ENCODE measurements around the gene CDH13. TPM values are rescaled to one million over a fixed set of nuclear protein-coding genes. Genes with fewer than 3 reads are reported as not detected.

The CDH13 gene
- polyA plus RNA-seq, 2 of the 4 experiments (the other 2 are of a cell fraction), result not detected

DNA sequence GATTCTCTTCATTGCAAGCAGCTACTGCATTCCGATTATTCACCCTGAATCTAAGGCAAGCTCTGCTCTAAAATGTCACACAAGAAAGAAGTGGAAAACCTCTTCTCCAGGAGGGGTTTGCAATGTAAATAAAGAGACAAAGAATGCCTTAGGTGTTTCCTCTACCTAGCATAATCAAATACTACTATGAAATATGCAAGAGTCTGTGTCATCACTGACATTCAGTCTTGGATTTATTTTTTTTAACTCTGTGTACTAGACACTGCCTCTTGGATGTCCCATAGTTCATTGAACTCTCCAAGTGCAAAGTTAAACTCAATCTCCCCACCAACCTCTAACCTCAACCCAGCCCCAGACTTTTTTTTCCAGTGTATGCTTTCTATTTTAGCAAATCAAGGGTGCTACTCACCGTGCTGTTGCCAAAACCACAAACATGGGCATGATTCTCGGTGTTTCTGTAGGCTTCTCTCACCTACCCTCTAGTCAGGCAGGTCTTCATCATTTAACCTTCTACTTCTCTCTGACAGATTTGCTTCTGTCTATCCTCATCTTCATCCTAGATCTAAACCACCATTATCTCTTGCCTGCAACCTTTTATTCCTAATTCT lies 329.1 kb downstream of the CDH13 start:
- Histone ChIP-seq H3K4me1 (no peaks in the 10 kb centered on the region), H3K27ac (no peak overlapping the region), H3K9me3 (no peaks in the 10 kb centered on the region), H3K4me2 (no peak overlapping the region), H3K4me3 (no peak overlapping the region)
- ChIA-PET CTCF (no interaction called here), POLR2A (no interaction called here)
- FAIRE-seq (no peak), DNase-seq (ENCODE audit: low read depth in 1 of 2, low spot score in 1 of 2) (no peak), ATAC-seq (no peak)
- TF ChIP-seq USF2 (IDR thresholded peaks at IDR 0.05), result no peak
- TF ChIP-seq SREBF2 (IDR thresholded peaks at IDR 0.05), result no peak
- no peak for TF ChIP-seq ZC3H11A (IDR thresholded peaks at IDR 0.05)
- 3% methylated on average over 3 of the region's 3 CpGs for WGBS (ENCODE audit: missing lambda C conversion rate)

DNA sequence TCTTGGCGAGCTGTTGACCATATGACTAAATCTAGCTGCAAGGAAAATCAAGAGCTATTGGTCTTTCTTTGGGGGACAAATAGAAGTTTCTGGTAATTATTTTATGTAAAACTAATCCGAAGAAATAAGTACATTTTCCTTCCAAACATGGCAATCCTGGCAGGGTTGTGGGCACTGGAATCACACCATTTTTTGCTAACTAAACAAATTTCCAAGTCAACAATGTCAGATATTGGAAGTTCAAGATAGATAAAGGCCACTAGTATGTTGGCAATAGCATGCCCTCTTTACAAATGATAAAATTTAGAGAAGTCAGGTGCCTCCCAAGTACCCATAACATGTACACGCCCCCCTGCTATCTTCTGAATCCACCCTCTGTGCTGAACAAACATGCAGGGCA lies 330.4 kb downstream of the CDH13 start:
- Histone ChIP-seq H3K4me3 (no peak overlapping the region), H3K4me1 (no peaks in the 10 kb centered on the region), H3K9me3 (no peaks in the 10 kb centered on the region), H3K27ac (no peak overlapping the region), H3K4me2 (no peak overlapping the region)
- CTCF ChIA-PET, result no interaction called here
- TF ChIP-seq MAFK (IDR thresholded peaks at IDR 0.05; ENCODE audit: partially characterized antibody) (peak; percentile 41), ZC3H11A (IDR thresholded peaks at IDR 0.05) (no peak), FOSB (CRISPR knock-in tag; IDR thresholded peaks at IDR 0.05) (no peak), MYC (IDR thresholded peaks at IDR 0.05; ENCODE audit: borderline replicate concordance, low read length) (no peak)
- ATAC-seq, result no peak
- no peak for FAIRE-seq
- POLR2A ChIA-PET, result no interaction called here
- no peak for DNase-seq (ENCODE audit: low read depth in 1 of 2, low spot score in 1 of 2)
- 2% methylated on average over 3 of the region's 3 CpGs for WGBS (ENCODE audit: missing lambda C conversion rate)

- no peak for TF ChIP-seq HDAC2 (IDR thresholded peaks at IDR 0.05)
- no peak for TF ChIP-seq HOXA7 (CRISPR knock-in tag; IDR thresholded peaks at IDR 0.05)
- no peak for TF ChIP-seq FOXS1 (CRISPR knock-in tag; IDR thresholded peaks at IDR 0.05)
- TF ChIP-seq SREBF2 (IDR thresholded peaks at IDR 0.05), result no peak
- TF ChIP-seq CHD4 (IDR thresholded peaks at IDR 0.05; ENCODE audit: borderline replicate concordance), result no peak
- no peak for TF ChIP-seq EP300 (IDR thresholded peaks at IDR 0.05)
- no peak overlapping the region for H3K27ac ChIP-seq
- POLR2A ChIA-PET, result no interaction called here
- H3K9me3 ChIP-seq, result no peaks in the 10 kb centered on the region
- H3K4me2 ChIP-seq, result no peak overlapping the region
- DNase-seq (ENCODE audit: low read depth in 1 of 2, low spot score in 1 of 2) (no peak), FAIRE-seq (no peak), ATAC-seq (no peak)
- H3K4me1 ChIP-seq, result no peaks in the 10 kb centered on the region
- no peak overlapping the region for H3K4me3 ChIP-seq
- WGBS (ENCODE audit: missing lambda C conversion rate), result 11% methylated on average over 10 of the region's 10 CpGs
- CTCF ChIA-PET, result no interaction called here
These were observed 334.1 kb downstream of the CDH13 start for GRCh38 chr16:82960918-82961317.

DNA sequence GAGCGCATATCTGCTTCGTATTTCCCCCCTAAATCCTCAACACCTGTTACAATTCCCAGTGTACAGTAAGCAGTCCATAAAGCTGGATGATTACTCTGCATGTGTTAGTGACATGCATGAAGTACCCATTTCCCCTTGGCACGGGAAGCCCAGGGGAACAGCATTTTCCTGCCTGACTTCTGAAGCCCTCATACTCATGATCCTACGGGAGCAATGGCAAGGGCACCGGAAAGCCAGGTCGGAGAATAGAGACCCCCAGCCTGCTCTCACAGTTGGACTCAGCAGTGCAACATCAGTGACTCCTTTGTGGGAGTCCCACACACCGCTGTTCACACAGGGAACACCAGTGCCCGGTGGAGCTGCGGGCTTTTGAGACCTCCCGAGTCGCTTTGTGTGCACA lies 336.9 kb downstream of the CDH13 start:
- H3K9me3 ChIP-seq, result no peaks in the 10 kb centered on the region
- no peak overlapping the region for H3K4me2 ChIP-seq
- ChIA-PET POLR2A (no interaction called here), CTCF (no interaction called here)
- no peak for ATAC-seq
- H3K27ac ChIP-seq, result no peak overlapping the region
- FAIRE-seq, result no peak
- TF ChIP-seq JUN (IDR thresholded peaks at IDR 0.05) (no peak), RCOR1 (IDR thresholded peaks at IDR 0.05; ENCODE audit: low read depth, low read length) (no peak), HMGXB4 (CRISPR knock-in tag; IDR thresholded peaks at IDR 0.05; ENCODE audit: borderline replicate concordance) (no peak), ZNF302 (CRISPR knock-in tag; IDR thresholded peaks at IDR 0.05) (no peak), ZSCAN20 (CRISPR knock-in tag; IDR thresholded peaks at IDR 0.05) (no peak)
- TF ChIP-seq, protein P1, sequence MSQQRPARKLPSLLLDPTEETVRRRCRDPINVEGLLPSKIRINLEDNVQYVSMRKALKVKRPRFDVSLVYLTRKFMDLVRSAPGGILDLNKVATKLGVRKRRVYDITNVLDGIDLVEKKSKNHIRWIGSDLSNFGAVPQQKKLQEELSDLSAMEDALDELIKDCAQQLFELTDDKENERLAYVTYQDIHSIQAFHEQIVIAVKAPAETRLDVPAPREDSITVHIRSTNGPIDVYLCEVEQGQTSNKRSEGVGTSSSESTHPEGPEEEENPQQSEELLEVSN (IDR thresholded peaks at IDR 0.05; ENCODE audit: borderline replicate concordance, low read depth), result no peak
- TF ChIP-seq, protein P2, sequence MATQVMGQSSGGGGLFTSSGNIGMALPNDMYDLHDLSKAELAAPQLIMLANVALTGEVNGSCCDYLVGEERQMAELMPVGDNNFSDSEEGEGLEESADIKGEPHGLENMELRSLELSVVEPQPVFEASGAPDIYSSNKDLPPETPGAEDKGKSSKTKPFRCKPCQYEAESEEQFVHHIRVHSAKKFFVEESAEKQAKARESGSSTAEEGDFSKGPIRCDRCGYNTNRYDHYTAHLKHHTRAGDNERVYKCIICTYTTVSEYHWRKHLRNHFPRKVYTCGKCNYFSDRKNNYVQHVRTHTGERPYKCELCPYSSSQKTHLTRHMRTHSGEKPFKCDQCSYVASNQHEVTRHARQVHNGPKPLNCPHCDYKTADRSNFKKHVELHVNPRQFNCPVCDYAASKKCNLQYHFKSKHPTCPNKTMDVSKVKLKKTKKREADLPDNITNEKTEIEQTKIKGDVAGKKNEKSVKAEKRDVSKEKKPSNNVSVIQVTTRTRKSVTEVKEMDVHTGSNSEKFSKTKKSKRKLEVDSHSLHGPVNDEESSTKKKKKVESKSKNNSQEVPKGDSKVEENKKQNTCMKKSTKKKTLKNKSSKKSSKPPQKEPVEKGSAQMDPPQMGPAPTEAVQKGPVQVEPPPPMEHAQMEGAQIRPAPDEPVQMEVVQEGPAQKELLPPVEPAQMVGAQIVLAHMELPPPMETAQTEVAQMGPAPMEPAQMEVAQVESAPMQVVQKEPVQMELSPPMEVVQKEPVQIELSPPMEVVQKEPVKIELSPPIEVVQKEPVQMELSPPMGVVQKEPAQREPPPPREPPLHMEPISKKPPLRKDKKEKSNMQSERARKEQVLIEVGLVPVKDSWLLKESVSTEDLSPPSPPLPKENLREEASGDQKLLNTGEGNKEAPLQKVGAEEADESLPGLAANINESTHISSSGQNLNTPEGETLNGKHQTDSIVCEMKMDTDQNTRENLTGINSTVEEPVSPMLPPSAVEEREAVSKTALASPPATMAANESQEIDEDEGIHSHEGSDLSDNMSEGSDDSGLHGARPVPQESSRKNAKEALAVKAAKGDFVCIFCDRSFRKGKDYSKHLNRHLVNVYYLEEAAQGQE (IDR thresholded peaks at IDR 0.05), result no peak
- 16% methylated on average over 11 of the region's 11 CpGs for WGBS (ENCODE audit: missing lambda C conversion rate)
- DNase-seq (ENCODE audit: low read depth in 1 of 2, low spot score in 1 of 2), result no peak
- no peak overlapping the region for H3K4me3 ChIP-seq
- H3K4me1 ChIP-seq, result no peaks in the 10 kb centered on the region
